SU-DHL-6 (cell line): ENCODE measurements around the gene SPRY4.

Experiments used
- H2AFZ ChIP-seq: fragments of 200-600 bp; sonication (generic); 2 replicates; pipeline ENCODE4 v1.6.1; 2014; ENCODE audit warnings: low read depth, mild to moderate bottlenecking, moderate library complexity, mixed read lengths, antibody characterized with exemption, low read length; ENCODE audit not compliant: severe bottlenecking
- H3F3A ChIP-seq: fragments of 200-600 bp; shearing (Covaris generic); 2 replicates; pipeline ENCODE4 v1.6.0; 2016; ENCODE audit warnings: antibody characterized with exemption, mild to moderate bottlenecking; ENCODE audit not compliant: insufficient read depth
- H3K27ac ChIP-seq: fragments of 200-600 bp; sonication (generic); 2 replicates; pipeline ENCODE4 v1.5.1; 2016; ENCODE audit warnings: low read depth, mild to moderate bottlenecking, low read length, moderate library complexity, mixed read lengths
- H3K27me3 ChIP-seq: fragments of 200-600 bp; sonication (generic), shearing (Covaris generic); 2 replicates; pipeline ENCODE4 v1.6.0; 2014; ENCODE audit warnings: mild to moderate bottlenecking, low read length
- H3K36me3 ChIP-seq: fragments of 200-600 bp; sonication (generic); 2 replicates; pipeline ENCODE4 v1.6.1; 2014; ENCODE audit warnings: mild to moderate bottlenecking, low read length, mixed read lengths
- H3K4me2 ChIP-seq: fragments of 300-600, 200-600 bp; shearing (Covaris generic), sonication (generic); 2 replicates; pipeline ENCODE4 v1.6.0; 2014; ENCODE audit warnings: low read length, low read depth, mild to moderate bottlenecking; ENCODE audit not compliant: poor library complexity, severe bottlenecking
- H3K4me3 ChIP-seq: fragments of 200-600 bp; sonication (generic); 2 replicates; pipeline ENCODE4 v1.5.1; 2014; ENCODE audit warnings: antibody characterized with exemption, low read length, mild to moderate bottlenecking, mixed read lengths; ENCODE audit not compliant: insufficient read depth, poor library complexity, severe bottlenecking
- H3K79me2 ChIP-seq: fragments of 200-600 bp; sonication (generic); 2 replicates; pipeline ENCODE4 v1.6.1; 2014; ENCODE audit warnings: mild to moderate bottlenecking, low read length, moderate library complexity; ENCODE audit not compliant: insufficient read depth
- H3K9ac ChIP-seq: fragments of 200-600 bp; sonication (generic); 2 replicates; pipeline ENCODE4 v1.7.0; 2014; ENCODE audit warnings: mild to moderate bottlenecking, low read length
- H3K9me2 ChIP-seq: fragments of 200-600 bp; sonication (generic); replicated peaks from 2 replicates; pipeline ENCODE4 v1.6.1; 2014; ENCODE audit warnings: low read length; ENCODE audit not compliant: insufficient read depth
- H3K9me3 ChIP-seq: fragments of 200-600 bp; sonication (generic); 2 replicates; pipeline ENCODE4 v1.6.1; 2014; ENCODE audit warnings: low read length, mixed read lengths; ENCODE audit not compliant: insufficient read depth
- H4K20me1 ChIP-seq: fragments of 200-600 bp; sonication (generic); 2 replicates; pipeline ENCODE4 v1.6.1; 2014; ENCODE audit warnings: low read depth, mild to moderate bottlenecking, antibody characterized with exemption, low read length, moderate library complexity, mixed read lengths
- EZH2phosphoT487 ChIP-seq: fragments of 200-600 bp; sonication (generic), shearing (Covaris generic); conservative IDR thresholded peaks from 2 replicates; pipeline ENCODE4 v1.6.1; 2018; ENCODE audit warnings: mild to moderate bottlenecking, antibody characterized with exemption, low read length, moderate library complexity, mixed read lengths
- TF ChIP-seq, protein P1 (sequence below): fragments of 200-600 bp; sonication (generic); IDR thresholded peaks from one replicate; pipeline ENCODE4 v1.5.1; 2017; ENCODE audit warnings: antibody characterized with exemption, mild to moderate bottlenecking, low read length, moderate library complexity; ENCODE audit not compliant: insufficient read depth, poor library complexity, severe bottlenecking

The SPRY4 gene

DNA sequence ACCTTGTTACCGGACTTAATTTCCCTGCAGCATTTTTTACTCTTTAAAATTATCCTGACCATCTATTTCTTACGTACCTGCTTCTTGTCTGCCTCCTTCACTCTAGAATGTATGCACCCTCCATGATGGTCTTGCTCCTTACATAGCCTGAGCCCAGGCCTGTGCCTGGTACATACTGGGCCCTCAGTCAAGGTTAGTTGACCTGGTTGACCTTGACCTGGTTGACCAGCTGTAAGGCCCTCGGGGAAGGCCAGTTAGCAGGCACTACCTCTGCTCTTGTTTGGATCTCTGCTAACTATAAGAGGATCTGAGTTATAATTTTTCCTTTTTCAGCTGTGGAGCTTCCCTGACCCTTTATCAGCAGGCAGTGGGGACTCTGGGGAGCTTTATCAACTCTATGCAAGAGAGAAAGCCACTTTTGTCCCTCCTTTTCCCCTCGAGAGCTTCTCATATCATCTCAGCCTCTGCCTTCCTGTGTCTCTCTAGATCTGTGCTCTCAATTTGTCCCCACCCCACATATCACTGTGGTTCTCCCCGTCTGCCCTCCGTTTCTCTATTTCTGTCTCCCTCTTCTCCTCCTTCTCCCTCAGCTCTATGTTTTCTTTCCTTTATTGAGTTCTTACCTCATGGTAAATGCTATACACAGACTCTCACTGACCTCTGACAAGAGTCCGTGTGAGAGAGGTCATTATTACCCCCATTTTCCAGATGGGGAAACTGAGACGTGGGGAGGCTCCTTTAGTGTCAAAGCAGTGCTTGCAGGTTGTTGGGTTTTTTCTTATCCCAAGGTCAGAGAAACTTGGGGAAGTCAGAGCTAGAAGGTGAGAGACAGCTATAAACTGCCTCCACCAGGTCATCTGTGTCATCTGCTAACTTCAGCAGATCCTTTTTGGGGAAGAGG is 28.6 kb downstream of the SPRY4 start:
- no peaks in the 10 kb centered on the region for H4K20me1 ChIP-seq
- H3K27me3 ChIP-seq = no peaks in the 10 kb centered on the region
- no peaks in the 10 kb centered on the region for H3K9me2 ChIP-seq
- no peaks in the 10 kb centered on the region for H3K79me2 ChIP-seq
- no peak overlapping the region for H3K4me3 ChIP-seq
- H3K9me3 ChIP-seq = no peaks in the 10 kb centered on the region
- no peak overlapping the region for H3K9ac ChIP-seq
- H3K27ac ChIP-seq = no peak overlapping the region
- TF ChIP-seq, protein P1, sequence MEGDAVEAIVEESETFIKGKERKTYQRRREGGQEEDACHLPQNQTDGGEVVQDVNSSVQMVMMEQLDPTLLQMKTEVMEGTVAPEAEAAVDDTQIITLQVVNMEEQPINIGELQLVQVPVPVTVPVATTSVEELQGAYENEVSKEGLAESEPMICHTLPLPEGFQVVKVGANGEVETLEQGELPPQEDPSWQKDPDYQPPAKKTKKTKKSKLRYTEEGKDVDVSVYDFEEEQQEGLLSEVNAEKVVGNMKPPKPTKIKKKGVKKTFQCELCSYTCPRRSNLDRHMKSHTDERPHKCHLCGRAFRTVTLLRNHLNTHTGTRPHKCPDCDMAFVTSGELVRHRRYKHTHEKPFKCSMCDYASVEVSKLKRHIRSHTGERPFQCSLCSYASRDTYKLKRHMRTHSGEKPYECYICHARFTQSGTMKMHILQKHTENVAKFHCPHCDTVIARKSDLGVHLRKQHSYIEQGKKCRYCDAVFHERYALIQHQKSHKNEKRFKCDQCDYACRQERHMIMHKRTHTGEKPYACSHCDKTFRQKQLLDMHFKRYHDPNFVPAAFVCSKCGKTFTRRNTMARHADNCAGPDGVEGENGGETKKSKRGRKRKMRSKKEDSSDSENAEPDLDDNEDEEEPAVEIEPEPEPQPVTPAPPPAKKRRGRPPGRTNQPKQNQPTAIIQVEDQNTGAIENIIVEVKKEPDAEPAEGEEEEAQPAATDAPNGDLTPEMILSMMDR = no peak
- no peak for TF ChIP-seq EZH2phosphoT487
- no peak overlapping the region for H3K4me2 ChIP-seq
- no peak overlapping the region for H2AFZ ChIP-seq
- H3K36me3 ChIP-seq = no peaks in the 10 kb centered on the region
- H3F3A ChIP-seq = no peaks in the 10 kb centered on the region

DNA sequence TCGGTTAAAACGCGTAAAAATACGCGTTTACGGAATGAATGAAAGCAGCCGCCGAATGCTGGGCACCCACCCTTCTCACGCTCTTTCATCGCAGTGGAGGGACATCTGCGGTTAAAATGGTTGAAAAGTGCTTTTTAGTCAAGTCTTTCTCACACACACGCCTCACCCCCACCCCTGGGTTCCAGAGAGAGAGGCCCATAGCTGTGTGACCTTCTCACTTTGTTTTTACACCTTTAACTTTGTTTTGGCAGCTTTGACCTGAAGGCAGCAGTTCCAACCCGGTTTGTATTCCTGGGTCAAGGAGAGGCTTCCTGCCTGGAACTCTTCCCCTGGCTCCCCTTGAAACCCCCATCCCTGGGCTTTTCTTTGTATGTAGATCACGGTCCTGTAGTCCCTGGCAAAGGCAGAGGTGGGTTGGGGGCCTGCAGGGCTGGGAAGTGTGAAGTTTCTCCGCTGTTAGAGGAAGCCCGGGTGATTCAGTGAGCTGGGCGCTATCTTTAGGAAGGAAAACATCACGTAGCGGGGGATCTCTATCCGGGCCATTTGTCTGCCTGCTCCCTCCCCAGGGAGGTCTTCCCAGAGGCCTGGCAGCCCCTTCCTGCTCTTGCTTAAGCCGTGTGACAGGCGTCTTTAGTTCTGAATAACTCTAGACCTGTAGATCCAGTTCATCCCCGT is 29.6 kb downstream of the SPRY4 start:
- Histone ChIP-seq H3K9ac (no peak overlapping the region), H2AFZ (no peak overlapping the region), H3K79me2 (no peaks in the 10 kb centered on the region), H3K9me3 (no peaks in the 10 kb centered on the region), H3K27me3 (no peaks in the 10 kb centered on the region), H3K4me3 (no peak overlapping the region), H4K20me1 (no peaks in the 10 kb centered on the region), H3K4me2 (no peak overlapping the region), H3K36me3 (no peaks in the 10 kb centered on the region), H3K9me2 (no peaks in the 10 kb centered on the region), H3F3A (no peaks in the 10 kb centered on the region), H3K27ac (no peak overlapping the region)
- TF ChIP-seq EZH2phosphoT487 = no peak
- TF ChIP-seq, protein P1 = no peak

DNA sequence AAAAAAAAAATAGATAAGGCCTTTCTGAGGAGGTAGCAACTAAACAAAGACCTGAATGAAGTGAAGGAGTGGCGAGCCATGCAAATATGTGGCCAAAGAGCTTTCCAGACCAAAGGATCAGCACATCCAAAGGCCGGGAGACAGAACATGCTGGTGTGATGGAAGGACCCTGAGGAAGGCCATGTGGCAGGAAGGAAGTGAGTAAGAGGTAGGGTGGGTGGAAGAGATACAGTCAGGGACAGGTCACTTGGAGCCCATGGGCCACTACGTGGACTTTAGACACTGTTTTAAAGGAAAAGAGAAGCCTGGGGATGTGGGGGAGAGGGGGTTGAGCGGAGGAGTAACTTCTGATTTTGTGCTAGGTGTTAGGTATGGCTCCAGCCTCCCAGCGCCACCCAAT is 31.3 kb downstream of the SPRY4 start:
- H2AFZ ChIP-seq = no peak overlapping the region

More for the DNA sequence above, 31.3 kb downstream of the SPRY4 start:
- Histone ChIP-seq H3K9ac (no peak overlapping the region), H3K36me3 (no peaks in the 10 kb centered on the region), H3K4me2 (no peak overlapping the region), H3K79me2 (no peaks in the 10 kb centered on the region), H3K27me3 (no peaks in the 10 kb centered on the region), H3K9me3 (no peaks in the 10 kb centered on the region), H3F3A (no peaks in the 10 kb centered on the region), H3K9me2 (no peaks in the 10 kb centered on the region), H3K27ac (no peak overlapping the region), H4K20me1 (no peaks in the 10 kb centered on the region), H3K4me3 (no peak overlapping the region)
- TF ChIP-seq, protein P1 = no peak
- no peak for TF ChIP-seq EZH2phosphoT487
